Testis (tissue), 2 donors: ENCODE data around the gene SDSL.

Experiments
- CTCF ChIP-seq, 3 experiments: fragments of 450-650 bp in 2 of 3; fragments of 200-600 bp in 1 of 3; sonication (generic) in 1 of 3; IDR thresholded peaks; one replicate each; pipeline ENCODE4 v1.5.1; 2016 to 2019; ENCODE audit warnings: antibody characterized with exemption in 3 of 3, mild to moderate bottlenecking in 2 of 3, moderate library complexity in 1 of 3
- POLR2A ChIP-seq: fragments of 450-650 bp; IDR thresholded peaks from one replicate; pipeline ENCODE4 v1.6.1; 2017; ENCODE audit warnings: antibody characterized with exemption, mild to moderate bottlenecking, moderate library complexity

GRCh38 chr12:113402586-113403260 lies 19.5 kb upstream of the SDSL start:
- no peak for TF ChIP-seq CTCF (IDR thresholded peaks at IDR 0.05)
- TF ChIP-seq POLR2A: no peak
